Astrocyte (in vitro differentiated cells and primary cell): ENCODE data around the gene USP6. TPM values are rescaled to one million over a fixed set of nuclear protein-coding genes. Genes with fewer than 3 reads are reported as not detected.
"Not testable (repeated sequence)": the region's sequence is repeated elsewhere in the genome, so short reads cannot be mapped to it uniquely, and the experiment has no call there.

Source experiments
- DNase-seq: peaks from one replicate; pipeline ENCODE4 v3.0.0-alpha.2; 2010; ENCODE audit warnings: low read depth
- FAIRE-seq: peaks from 2 replicates; lab custom pipeline; 2011; peaks lifted over from hg19 to GRCh38; lab: Jason Lieb, UNC
- H2AFZ ChIP-seq: 2 replicates; pipeline ENCODE4 v1.6.0; 2012; ENCODE audit warnings: low read depth, low read length, inconsistent platforms
- H3K27ac ChIP-seq: 2 replicates; pipeline ENCODE4 v1.5.1; 2011; ENCODE audit warnings: low read depth, low read length, inconsistent platforms
- H3K27me3 ChIP-seq: 2 replicates; pipeline ENCODE4 v1.6.0; 2011; ENCODE audit warnings: low read length, inconsistent platforms; ENCODE audit not compliant: insufficient read depth
- H3K36me3 ChIP-seq: 2 replicates; pipeline ENCODE4 v1.5.1; 2011; ENCODE audit warnings: low read length, inconsistent platforms; ENCODE audit not compliant: insufficient read depth
- H3K4me1 ChIP-seq: 2 replicates; pipeline ENCODE4 v1.5.1; 2011; ENCODE audit warnings: low read length, inconsistent platforms; ENCODE audit not compliant: insufficient read depth
- H3K4me2 ChIP-seq: 2 replicates; pipeline ENCODE4 v1.6.0; 2012; ENCODE audit warnings: low read length, inconsistent platforms
- H3K4me3 ChIP-seq: 2 replicates; pipeline ENCODE4 v1.5.1; 2011; ENCODE audit warnings: low read depth, mild to moderate bottlenecking, low read length, inconsistent platforms; ENCODE audit not compliant: insufficient read depth
- H3K79me2 ChIP-seq: 2 replicates; pipeline ENCODE4 v1.6.0; 2012; ENCODE audit warnings: mild to moderate bottlenecking, low read length, inconsistent platforms; ENCODE audit not compliant: insufficient read depth
- H3K9ac ChIP-seq: 2 replicates; pipeline ENCODE4 v1.6.0; 2012; ENCODE audit warnings: mild to moderate bottlenecking, low read length, inconsistent platforms
- H3K9me3 ChIP-seq: 2 replicates; pipeline ENCODE4 v1.5.1; 2012; ENCODE audit warnings: low read depth, mild to moderate bottlenecking, low read length, inconsistent platforms; ENCODE audit not compliant: insufficient read depth
- H4K20me1 ChIP-seq: 2 replicates; pipeline ENCODE4 v1.6.0; 2012; ENCODE audit warnings: low read length, inconsistent platforms; ENCODE audit not compliant: insufficient read depth
- H3K27ac Mint-ChIP-seq: one replicate; pipeline ENCODE4 v1.8.0; 2021; ENCODE audit warnings: mild to moderate bottlenecking, mixed read lengths; ENCODE audit not compliant: unreplicated experiment
- H3K27me3 Mint-ChIP-seq: one replicate; pipeline ENCODE4 v1.8.0; 2021; ENCODE audit warnings: low read depth, mixed read lengths; ENCODE audit not compliant: unreplicated experiment
- H3K36me3 Mint-ChIP-seq: one replicate; pipeline ENCODE4 v1.8.0; 2021; ENCODE audit warnings: low read depth, mixed read lengths; ENCODE audit not compliant: unreplicated experiment
- H3K4me1 Mint-ChIP-seq: one replicate; pipeline ENCODE4 v1.8.0; 2021; ENCODE audit warnings: low read depth, mixed read lengths; ENCODE audit not compliant: unreplicated experiment
- H3K4me3 Mint-ChIP-seq: one replicate; pipeline ENCODE4 v1.8.0; 2021; ENCODE audit warnings: mild to moderate bottlenecking, moderate library complexity, mixed read lengths; ENCODE audit not compliant: unreplicated experiment
- H3K9me3 Mint-ChIP-seq: one replicate; pipeline ENCODE4 v1.8.0; 2021; ENCODE audit warnings: mild to moderate bottlenecking, mixed read lengths; ENCODE audit not compliant: unreplicated experiment
- EZH2 ChIP-seq: IDR thresholded peaks from 2 replicates; pipeline ENCODE4 v1.6.1; 2012; ENCODE audit warnings: mild to moderate bottlenecking, low read length, inconsistent platforms; ENCODE audit not compliant: insufficient read depth
- total RNA-seq: library from RNA; stranded (reverse); gene quantifications from 2 replicates; pipeline ENCODE4 v1.2.1, GENCODE V29; 2021
- TF ChIP-seq, protein P1 (sequence below): IDR thresholded peaks from 2 replicates; pipeline ENCODE4 v1.5.1; 2011; ENCODE audit warnings: low read depth, mild to moderate bottlenecking, inconsistent platforms, low read length, moderate library complexity; ENCODE audit not compliant: insufficient read depth

USP6 gene
- total RNA-seq, 1 donor from 2014 or later = 0.86 TPM

- H3K9ac ChIP-seq, H3K4me3 Mint-ChIP-seq: not testable (repeated sequence)
Measured at GRCh38 chr17:5077275-5077674, 38.6 kb upstream of the USP6 start.

GRCh38 chr17:5077781-5078105 lies 38.1 kb upstream of the USP6 start:
- no peak for TF ChIP-seq EZH2
- TF ChIP-seq, protein P1, sequence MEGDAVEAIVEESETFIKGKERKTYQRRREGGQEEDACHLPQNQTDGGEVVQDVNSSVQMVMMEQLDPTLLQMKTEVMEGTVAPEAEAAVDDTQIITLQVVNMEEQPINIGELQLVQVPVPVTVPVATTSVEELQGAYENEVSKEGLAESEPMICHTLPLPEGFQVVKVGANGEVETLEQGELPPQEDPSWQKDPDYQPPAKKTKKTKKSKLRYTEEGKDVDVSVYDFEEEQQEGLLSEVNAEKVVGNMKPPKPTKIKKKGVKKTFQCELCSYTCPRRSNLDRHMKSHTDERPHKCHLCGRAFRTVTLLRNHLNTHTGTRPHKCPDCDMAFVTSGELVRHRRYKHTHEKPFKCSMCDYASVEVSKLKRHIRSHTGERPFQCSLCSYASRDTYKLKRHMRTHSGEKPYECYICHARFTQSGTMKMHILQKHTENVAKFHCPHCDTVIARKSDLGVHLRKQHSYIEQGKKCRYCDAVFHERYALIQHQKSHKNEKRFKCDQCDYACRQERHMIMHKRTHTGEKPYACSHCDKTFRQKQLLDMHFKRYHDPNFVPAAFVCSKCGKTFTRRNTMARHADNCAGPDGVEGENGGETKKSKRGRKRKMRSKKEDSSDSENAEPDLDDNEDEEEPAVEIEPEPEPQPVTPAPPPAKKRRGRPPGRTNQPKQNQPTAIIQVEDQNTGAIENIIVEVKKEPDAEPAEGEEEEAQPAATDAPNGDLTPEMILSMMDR = no peak
- H3K4me1 Mint-ChIP-seq = no peaks in the 10 kb centered on the region
- Histone ChIP-seq H3K9me3 (peaks cover 6% of the 10 kb centered on the region), H2AFZ (peak overlapping the region; percentile 98), H4K20me1 (no peaks in the 10 kb centered on the region), H3K4me1 (no peaks in the 10 kb centered on the region), H3K27me3 (peaks cover 4% of the 10 kb centered on the region), H3K4me2 (peak overlapping the region; percentile 87), H3K79me2 (no peaks in the 10 kb centered on the region), H3K27ac (no peak overlapping the region), H3K36me3 (no peaks in the 10 kb centered on the region), H3K4me3 (peak overlapping the region; percentile 69), H3K9ac (peak overlapping the region; percentile 75)
- no peak for FAIRE-seq
- H3K36me3 Mint-ChIP-seq = peaks cover 6% of the 10 kb centered on the region
- peaks cover 31% of the 10 kb centered on the region for H3K9me3 Mint-ChIP-seq
- H3K4me3 Mint-ChIP-seq = no peak overlapping the region
- no peak overlapping the region for H3K27ac Mint-ChIP-seq
- H3K27me3 Mint-ChIP-seq = no peaks in the 10 kb centered on the region
- DNase-seq = no peak

More at GRCh38 chr17:5077275-5077674, 38.6 kb upstream of the USP6 start:
- not testable (repeated sequence) for FAIRE-seq, H3K79me2 ChIP-seq, H3K36me3 ChIP-seq, H3K4me1 Mint-ChIP-seq, H3K27ac ChIP-seq, H3K27ac Mint-ChIP-seq, H4K20me1 ChIP-seq, H3K27me3 Mint-ChIP-seq, H3K27me3 ChIP-seq, H3K4me1 ChIP-seq, H3K4me3 ChIP-seq, DNase-seq, H3K9me3 ChIP-seq, H3K36me3 Mint-ChIP-seq
- H2AFZ ChIP-seq = peak overlapping the region; percentile 98
- H3K9me3 Mint-ChIP-seq = peaks cover 31% of the 10 kb centered on the region
- H3K4me2 ChIP-seq = peak overlapping the region; percentile 87

GRCh38 chr17:5078106-5079028 lies 37.5 kb upstream of the USP6 start, which contains the start of gene ZFP3:
Gene ZFP3, plus strand, starts transcription at chr17:5078467. Its CDS starts 13,038 bp downstream, at chr17:5091505.
- Histone ChIP-seq H3K36me3 (no peaks in the 10 kb centered on the region), H4K20me1 (no peaks in the 10 kb centered on the region), H3K27me3 (peaks cover 4% of the 10 kb centered on the region), H3K9ac (peak within 1 kb of the TSS; percentile 75), H3K4me3 (peak within 1 kb of the TSS; percentile 69), H2AFZ (peak within 1 kb of the TSS; percentile 98), H3K4me2 (peak within 1 kb of the TSS; percentile 87), H3K27ac (no peak within 1 kb of the TSS), H3K79me2 (no peaks in the 10 kb centered on the region), H3K9me3 (peaks cover 12% of the 10 kb centered on the region), H3K4me1 (no peaks in the 10 kb centered on the region)
- no peak within 1 kb of the TSS for H3K4me3 Mint-ChIP-seq
- peak; percentile 82 for DNase-seq
- H3K27ac Mint-ChIP-seq = no peak within 1 kb of the TSS
- H3K27me3 Mint-ChIP-seq = no peaks in the 10 kb centered on the region
- peaks cover 6% of the 10 kb centered on the region for H3K36me3 Mint-ChIP-seq
- H3K4me1 Mint-ChIP-seq = no peaks in the 10 kb centered on the region
- H3K9me3 Mint-ChIP-seq = peaks cover 35% of the 10 kb centered on the region
- TF ChIP-seq, protein P1 = peak; percentile 3
- no peak for TF ChIP-seq EZH2
- no peak for FAIRE-seq
